VCaP (cell line): ENCODE data around the gene FAM110C.

Experiments used
- H3K27ac ChIP-seq: fragments of 450-650 bp; 2 replicates; pipeline ENCODE4 v1.5.1; 2017
- TF ChIP-seq, protein P1 (sequence below): fragments of 450-650 bp; conservative IDR thresholded peaks from 2 replicates; pipeline ENCODE4 v1.5.1; 2017; ENCODE audit warnings: mild to moderate bottlenecking, moderate library complexity

The FAM110C gene

DNA sequence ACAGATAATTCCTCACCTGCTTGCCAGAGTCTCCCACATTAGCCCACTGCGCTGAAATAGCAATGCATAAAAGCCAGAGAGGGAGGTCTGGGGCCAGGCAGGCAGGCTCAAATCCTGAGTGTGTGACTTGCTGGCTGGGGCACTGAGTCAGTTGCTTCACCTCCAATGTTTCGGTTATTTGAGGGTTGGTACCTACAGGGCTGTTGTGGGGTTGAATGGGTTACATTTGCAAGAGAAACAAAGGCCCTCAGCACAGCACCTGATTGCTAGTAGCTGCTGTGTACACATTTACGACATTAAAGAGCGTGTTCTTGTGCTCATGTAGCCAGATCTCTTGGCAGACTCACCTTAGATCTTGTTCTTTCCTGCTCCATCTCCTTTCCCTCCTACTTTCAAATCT is 34.1 kb upstream of the FAM110C start:
- TF ChIP-seq, protein P1, sequence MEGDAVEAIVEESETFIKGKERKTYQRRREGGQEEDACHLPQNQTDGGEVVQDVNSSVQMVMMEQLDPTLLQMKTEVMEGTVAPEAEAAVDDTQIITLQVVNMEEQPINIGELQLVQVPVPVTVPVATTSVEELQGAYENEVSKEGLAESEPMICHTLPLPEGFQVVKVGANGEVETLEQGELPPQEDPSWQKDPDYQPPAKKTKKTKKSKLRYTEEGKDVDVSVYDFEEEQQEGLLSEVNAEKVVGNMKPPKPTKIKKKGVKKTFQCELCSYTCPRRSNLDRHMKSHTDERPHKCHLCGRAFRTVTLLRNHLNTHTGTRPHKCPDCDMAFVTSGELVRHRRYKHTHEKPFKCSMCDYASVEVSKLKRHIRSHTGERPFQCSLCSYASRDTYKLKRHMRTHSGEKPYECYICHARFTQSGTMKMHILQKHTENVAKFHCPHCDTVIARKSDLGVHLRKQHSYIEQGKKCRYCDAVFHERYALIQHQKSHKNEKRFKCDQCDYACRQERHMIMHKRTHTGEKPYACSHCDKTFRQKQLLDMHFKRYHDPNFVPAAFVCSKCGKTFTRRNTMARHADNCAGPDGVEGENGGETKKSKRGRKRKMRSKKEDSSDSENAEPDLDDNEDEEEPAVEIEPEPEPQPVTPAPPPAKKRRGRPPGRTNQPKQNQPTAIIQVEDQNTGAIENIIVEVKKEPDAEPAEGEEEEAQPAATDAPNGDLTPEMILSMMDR: no peak

DNA sequence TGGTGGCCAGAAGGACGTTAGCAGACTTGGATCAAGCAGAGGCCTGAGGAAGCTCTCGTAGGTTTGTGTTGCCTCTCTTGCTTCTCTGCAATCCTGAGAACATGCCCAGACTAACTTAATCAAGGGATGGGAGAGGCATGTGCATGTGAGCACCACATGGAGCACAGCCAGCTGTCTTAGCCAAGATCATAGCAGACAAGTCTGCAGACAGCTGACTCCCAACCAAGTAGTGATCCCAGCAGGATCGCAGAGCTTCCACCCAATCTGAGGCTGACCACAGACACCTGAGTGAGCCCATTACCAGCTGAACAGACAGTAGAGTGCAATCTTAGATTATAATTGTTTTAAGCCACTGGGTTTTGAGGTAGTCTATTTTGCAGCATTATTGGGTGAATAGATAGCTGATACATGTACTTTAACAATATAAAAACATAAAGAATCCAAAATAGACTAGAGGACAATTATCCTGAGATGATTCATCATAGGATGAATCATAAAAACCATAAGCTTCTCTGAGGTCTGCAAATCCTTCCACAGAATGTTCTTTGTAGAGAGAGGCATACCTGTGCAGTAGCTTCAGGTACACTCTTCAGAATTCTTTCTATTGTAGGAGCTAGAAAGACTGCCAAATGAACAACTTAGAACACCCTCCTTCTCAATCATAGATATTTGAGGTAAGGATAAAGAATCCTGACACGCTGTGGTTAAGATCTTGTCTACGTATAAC is 25.2 kb upstream of the FAM110C start:
- H3K27ac ChIP-seq: peak overlapping the region; percentile 82
- TF ChIP-seq, protein P1: no peak

More for the DNA sequence above, 34.1 kb upstream of the FAM110C start:
- peak overlapping the region; percentile 28; the same call in 1 of the 2 replicates for H3K27ac ChIP-seq

DNA sequence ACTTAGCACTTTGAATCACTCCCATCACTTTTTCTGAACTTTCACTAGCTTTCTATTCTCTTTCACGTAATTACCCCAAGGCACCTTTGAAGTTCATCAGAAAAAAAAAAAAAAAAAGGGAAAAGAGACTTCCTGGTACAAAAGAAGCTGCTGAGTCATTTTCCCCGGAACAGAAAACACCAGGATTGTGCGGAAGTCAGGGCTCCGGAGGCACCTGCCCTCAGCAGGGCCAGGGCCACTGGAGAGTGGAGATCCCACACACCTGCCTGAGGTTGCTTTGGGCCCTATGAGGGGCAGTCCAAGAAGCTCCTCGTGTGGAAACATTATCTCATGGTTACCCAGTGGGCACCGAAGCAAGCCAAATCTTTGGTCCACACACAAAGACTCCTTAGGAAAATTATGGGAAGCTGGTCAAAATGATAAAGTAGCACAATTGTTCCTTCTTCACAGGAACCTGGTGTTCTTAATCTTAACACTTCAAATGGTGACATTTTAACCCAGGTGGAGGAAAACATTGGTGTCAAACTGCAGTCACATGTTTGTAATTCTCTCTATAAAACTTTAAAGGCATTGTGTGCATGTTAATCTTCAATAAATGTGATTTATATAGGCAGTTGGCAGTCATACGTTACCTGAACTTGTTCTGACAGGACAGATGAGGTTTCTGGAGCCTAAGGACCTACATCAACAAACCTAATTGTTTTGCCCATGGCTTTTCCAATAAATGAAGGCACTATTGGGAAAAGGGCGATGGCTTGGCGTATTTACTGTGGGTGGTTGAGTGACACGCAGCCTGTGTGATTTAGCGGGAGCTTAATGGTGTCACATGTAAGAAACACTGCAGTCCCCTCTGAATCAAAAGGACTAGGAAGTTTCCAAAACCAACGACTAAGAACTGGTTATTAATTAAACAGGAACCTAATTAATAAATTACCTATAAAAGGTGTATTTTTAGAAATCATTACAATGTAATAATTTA is 23.4 kb upstream of the FAM110C start:
- H3K27ac ChIP-seq: peak overlapping the region; percentile 82
- TF ChIP-seq, protein P1: no peak

DNA sequence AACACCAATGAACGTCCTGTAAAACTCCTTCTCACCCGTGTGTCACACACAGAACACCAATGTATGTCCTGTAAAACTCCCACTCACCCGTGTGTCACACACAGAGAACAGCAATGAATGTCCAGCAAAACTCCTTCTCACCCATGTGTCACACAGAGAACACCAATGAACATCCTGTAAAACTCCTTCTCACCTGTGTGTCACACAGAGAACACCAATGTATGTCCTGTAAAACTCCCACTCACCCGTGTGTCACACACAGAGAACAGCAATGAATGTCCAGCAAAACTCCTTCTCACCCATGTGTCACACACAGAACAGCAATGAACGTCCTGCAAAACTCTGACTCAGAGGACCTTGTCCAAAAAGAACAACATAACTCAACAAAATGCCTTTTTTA is 22.3 kb upstream of the FAM110C start:
- H3K27ac ChIP-seq: peak overlapping the region; percentile 82

DNA sequence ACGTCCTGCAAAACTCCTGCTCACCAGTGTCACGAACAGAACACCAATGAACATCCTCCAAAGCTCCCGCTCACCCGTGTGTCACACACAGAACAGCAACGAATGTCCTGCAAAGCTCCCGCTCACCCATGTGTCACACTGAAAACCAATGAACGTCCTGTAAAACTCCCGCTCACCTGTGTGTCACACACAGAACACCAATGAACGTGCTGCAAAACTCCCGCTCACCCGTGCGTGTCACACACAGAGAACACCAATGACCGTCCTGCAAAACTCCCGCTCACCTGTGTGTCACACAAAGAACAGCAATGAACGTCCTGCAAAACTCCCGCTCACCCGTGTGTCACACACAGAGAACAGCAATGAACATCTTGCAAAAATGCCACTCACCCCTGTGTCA is 20.5 kb upstream of the FAM110C start:
- TF ChIP-seq, protein P1: no peak
- H3K27ac ChIP-seq: no peak overlapping the region

DNA sequence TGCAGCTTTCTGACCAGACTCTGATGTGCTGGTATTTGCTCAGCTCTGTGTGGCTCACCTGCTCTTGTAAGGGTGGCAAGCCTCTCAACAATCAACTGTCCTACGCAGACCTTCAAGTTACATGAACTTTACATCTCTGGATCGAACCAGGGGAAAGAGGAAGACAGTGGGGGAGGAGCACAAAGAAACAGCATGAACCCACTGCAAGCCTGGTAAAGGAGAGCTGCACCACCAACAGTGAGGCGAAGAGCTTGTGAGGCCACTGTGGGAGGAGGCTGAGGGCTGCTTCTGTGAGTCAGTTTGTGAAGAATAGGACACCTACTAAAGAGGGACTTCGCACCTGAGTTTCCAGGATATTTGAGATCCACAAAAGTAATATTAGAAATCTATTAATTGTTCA is 18.8 kb upstream of the FAM110C start:
- TF ChIP-seq, protein P1: no peak
- no peak overlapping the region for H3K27ac ChIP-seq

DNA sequence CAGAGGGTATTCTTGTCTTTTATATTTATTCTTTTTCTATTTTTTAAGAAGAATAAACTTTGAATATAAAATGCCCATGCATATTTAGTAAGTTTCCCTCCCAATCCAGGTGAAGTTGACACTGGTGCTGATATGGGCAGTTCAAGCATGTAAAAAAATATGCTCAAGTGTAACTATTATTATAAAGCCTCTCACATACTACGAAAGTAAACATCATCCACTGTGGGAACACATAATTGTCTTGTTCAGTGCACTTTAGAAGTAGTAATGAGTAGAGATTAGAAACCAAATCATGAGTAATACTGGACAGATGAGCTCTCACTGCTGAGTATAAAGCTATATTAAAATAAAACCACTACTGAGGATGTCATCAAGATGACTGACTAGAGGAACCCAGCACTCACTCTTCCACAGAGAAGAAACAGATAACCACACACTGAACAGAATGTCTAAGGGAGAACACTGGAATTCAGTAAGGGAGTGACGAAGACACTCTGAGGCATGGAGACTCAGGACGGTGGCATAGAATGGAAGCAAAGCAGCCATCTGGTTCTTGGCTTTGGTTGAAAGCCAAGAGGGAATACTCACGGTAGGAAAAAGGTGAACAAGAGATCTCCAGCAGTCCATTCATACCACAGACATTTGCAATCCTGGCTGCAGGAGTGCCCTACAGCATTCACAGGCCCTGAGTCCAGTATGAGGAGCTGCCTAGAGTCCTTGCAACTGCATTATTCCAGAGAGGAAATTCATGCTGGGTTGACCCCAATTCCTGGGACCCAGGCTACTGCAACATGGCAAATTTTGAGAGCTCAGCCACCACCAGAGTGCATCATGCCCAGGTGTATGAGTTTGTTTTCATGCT is 9.5 kb upstream of the FAM110C start:
- TF ChIP-seq, protein P1: no peak
- no peak overlapping the region for H3K27ac ChIP-seq
